ENCODE measurements around the gene SLC13A4. TPM values are rescaled to one million over a fixed set of nuclear protein-coding genes. Genes with fewer than 3 reads are reported as not detected.

Gene SLC13A4
- total and polyA plus RNA-seq, 2 of the 4 experiments (the other 2 are of a cell fraction): 0.10 TPM; not detected in 1

DNA sequence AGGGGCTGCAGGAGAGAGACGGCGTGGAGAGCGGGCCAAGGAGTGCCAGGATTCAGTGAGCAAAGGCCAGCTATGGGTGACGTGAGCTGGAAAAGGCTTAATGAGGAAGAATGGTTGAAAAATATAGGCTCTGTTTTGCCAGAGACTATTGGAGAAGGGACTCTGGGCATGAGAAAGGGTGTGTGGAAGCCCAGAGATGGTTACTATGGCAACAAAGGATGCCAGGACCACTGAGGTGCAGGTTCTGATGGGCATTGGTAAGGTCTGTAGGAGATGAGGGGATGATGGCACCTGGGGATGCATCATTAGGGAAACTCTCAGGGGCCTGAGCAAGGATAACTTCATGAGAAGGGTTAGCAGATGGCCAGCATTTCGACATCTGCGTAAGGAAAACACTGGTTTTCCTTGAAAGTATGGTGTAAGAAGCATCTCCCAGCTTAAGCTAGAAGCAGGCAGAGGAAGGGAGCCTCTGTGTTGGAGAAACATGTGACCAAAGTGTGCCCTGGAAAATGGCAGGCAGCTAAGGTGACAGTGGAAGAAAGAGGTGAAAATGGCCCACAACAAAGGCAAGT, 42.2 kb upstream of the SLC13A4 start:
- no peak overlapping the region for H3K27ac ChIP-seq (ENCODE audit: insufficient read depth, low read length)
- H3K56ac ChIP-seq (ENCODE audit: extremely low read depth, insufficient read depth, low read length): no peak overlapping the region
- TF ChIP-seq CEBPB (IDR thresholded peaks at IDR 0.05; ENCODE audit: low read depth, low read length) (peak; percentile 69), POLR2A (IDR thresholded peaks at IDR 0.05; ENCODE audit: low read depth, low read length) (no peak)
- no peaks in the 10 kb centered on the region for H3K27me3 ChIP-seq (ENCODE audit: control insufficient read depth, insufficient read depth, low read length)
- intact Hi-C loops (cut with micrococcal nuclease): no loop called here
- peak overlapping the region; percentile 7 for H2BK5ac ChIP-seq (ENCODE audit: low read depth, low read length, poor library complexity, severe bottlenecking)
- peaks cover 16% of the 10 kb centered on the region for H3K4me1 ChIP-seq (ENCODE audit: control insufficient read depth, insufficient read depth, low read length)
- no peaks in the 10 kb centered on the region for H3K9me3 ChIP-seq (ENCODE audit: control insufficient read depth, insufficient read depth, low read length)
- H4K91ac ChIP-seq (ENCODE audit: insufficient read depth, low read depth, low read length): no peak overlapping the region
- H2AFZ ChIP-seq (replicated peaks; ENCODE audit: low read length, poor library complexity): no peak overlapping the region
- H3K4me2 ChIP-seq (ENCODE audit: low read depth, low read length): no peak overlapping the region
- peaks cover 18% of the 10 kb centered on the region for H3K9me1 ChIP-seq (ENCODE audit: insufficient read depth, low read length)
- peak overlapping the region; percentile 74 for H2AK9ac ChIP-seq (replicated peaks; ENCODE audit: low read depth, low read length, poor library complexity)
- H4K20me1 ChIP-seq (ENCODE audit: insufficient read depth, low read length): no peaks in the 10 kb centered on the region
- H3K9ac ChIP-seq (ENCODE audit: low read depth, low read length): no peak overlapping the region
- peak overlapping the region; percentile 37; the same call in 1 of the 2 replicates for H2BK120ac ChIP-seq (ENCODE audit: low read depth, low read length)
- in situ Hi-C loops (cut with MboI; ENCODE audit: low sequenced_read_pairs): no loop called here
- POLR2A ChIA-PET (ENCODE audit: unreplicated experiment): no interaction called here
- H3K4me3 ChIP-seq (ENCODE audit: insufficient read depth, low read depth, low read length): no peak overlapping the region
- peak overlapping the region; percentile 40; the same call in 1 of the 2 replicates for H3K4ac ChIP-seq (ENCODE audit: low read depth, low read length)
- no peak overlapping the region for H3K23ac ChIP-seq (ENCODE audit: low read depth, low read length)
- no peaks in the 10 kb centered on the region for H3K36me3 ChIP-seq (ENCODE audit: control insufficient read depth, insufficient read depth, low read length)
- DNase-seq: peak; percentile 89
- CTCF ChIA-PET: interaction anchor here (0.7 kb wide), 1 partner anchor 534 kb away, joined by 4 read pairs; no protein-coding TSS in a partner anchor
- H4K5ac ChIP-seq (ENCODE audit: low read depth, low read length): no peak overlapping the region
- H2BK20ac ChIP-seq (ENCODE audit: low read depth, low read length): peak overlapping the region; percentile 40; the same call in 1 of the 2 replicates
- H2AK5ac ChIP-seq (ENCODE audit: low read depth, low read length): 0 out of 2 replicates have a peak overlapping the region, but pooled peaks have one; percentile 20
- dilution Hi-C loops (cut with HindIII; ENCODE audit: low sequenced_read_pairs, unreplicated experiment): no loop called here
- no peak overlapping the region for H3K18ac ChIP-seq (ENCODE audit: low read depth, low read length)
- peak; percentile 25; the same call in 1 of the 2 replicates for ATAC-seq (ENCODE audit: low read depth)
- 0 out of 4 replicates have a peak, but pooled peaks cover 0 to 3% of the 10 kb centered on the region in 2 experiments for H3K79me1 ChIP-seq (ENCODE audit: low read depth in 1 of 2, low read length in 2 of 2)
- peak overlapping the region; percentile 44; the same call in 1 of the 3 replicates for H2BK15ac ChIP-seq (ENCODE audit: low read depth, low read length)
- no TSS peak for BruUV-seq (replicated peaks)
- H4K8ac ChIP-seq (ENCODE audit: low read depth in 2 of 2, low read length in 2 of 2): peak overlapping the region in 1 of 2 experiments; percentile 36; a peak in 1 of 4 replicates
- WGBS, 2 experiments (ENCODE audit: extremely low coverage in 2 of 2, insufficient read length in 1 of 2): 94% methylated on average over 6 of the region's 6 CpGs; no CpG with 5 or more reads in 1 of the 2 experiments
- H3K14ac ChIP-seq (replicated peaks; ENCODE audit: low read depth, low read length): peak overlapping the region; percentile 62; the same call in 1 of the 2 replicates

Measured in IMR-90 (cell line).